RWPE1 (cell line): ENCODE results near the gene RAI14.

Source experiments
- CTCF ChIA-PET: fragments of 350-600 bp; sonication (Branson Sonifier 250); formaldehyde crosslinking; extraction: SDS; loops from one replicate; lab custom pipeline; 2021; lab: Yijun Ruan, JAX
- POLR2A ChIA-PET: fragments of 400-600 bp; formaldehyde crosslinking; extraction: SDS; loops from one replicate; lab custom pipeline; 2020; ENCODE audit warnings: antibody characterized with exemption; ENCODE audit not compliant: low non-redundant PET; lab: Yijun Ruan, JAX
- DNase-seq: peaks from one replicate; pipeline ENCODE4 v3.0.0; 2012; ENCODE audit warnings: low spot score
- H3K27ac ChIP-seq: fragments of 450-650 bp; 2 replicates; pipeline ENCODE4 v1.5.1; 2017
- TF ChIP-seq, protein P1 (sequence below): fragments of 450-650 bp; conservative IDR thresholded peaks from 2 replicates; pipeline ENCODE4 v1.5.1; 2017; ENCODE audit warnings: low read depth, mild to moderate bottlenecking

RAI14 gene

DNA sequence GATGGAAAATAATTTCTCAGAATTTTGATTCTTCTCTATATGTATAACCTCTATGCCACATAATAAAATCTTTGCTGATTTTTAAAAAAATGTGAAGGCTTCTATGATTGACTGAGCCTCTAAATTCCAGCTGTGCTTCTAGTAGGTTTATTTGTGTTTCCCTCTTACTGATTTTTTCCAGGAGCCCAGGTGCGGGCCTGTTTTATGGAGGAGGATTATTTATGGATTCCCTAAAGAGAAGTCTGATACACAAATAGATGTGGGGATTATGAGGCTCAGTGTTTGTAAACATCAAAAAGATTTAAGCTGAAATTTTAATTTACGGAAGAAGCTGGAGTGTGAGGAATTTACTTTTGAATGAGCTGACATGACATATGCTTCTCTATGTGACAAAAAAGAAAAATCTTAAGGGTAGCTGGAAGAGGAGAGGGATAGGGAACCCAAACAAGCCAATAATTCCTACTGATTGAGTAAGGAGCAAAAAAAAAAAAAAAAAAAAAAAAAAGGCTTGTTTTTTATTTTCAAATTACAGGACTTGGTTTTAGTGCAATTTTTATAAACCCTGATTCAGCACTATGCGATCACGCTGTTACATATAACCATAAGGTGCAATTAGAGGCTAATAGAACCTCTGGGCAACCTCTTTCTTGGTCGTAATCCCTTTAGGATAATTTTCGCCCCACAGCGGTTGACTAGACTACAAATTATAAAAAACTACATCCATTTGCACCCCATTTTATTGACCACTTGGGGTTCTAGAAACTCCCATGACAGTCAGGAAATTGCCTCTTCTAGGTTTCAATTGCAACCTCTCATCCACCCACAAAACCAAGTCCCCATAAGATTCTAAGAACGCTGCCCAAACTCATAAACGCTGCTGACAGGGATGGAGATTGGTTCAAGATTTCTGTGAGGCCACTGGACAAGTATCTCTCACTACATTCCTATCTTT, 44.4 kb upstream of the RAI14 start:
- CTCF ChIA-PET, result no interaction called here
- no peak for DNase-seq
- POLR2A ChIA-PET, result no interaction called here
- H3K27ac ChIP-seq, result no peak overlapping the region
- TF ChIP-seq, protein P1, sequence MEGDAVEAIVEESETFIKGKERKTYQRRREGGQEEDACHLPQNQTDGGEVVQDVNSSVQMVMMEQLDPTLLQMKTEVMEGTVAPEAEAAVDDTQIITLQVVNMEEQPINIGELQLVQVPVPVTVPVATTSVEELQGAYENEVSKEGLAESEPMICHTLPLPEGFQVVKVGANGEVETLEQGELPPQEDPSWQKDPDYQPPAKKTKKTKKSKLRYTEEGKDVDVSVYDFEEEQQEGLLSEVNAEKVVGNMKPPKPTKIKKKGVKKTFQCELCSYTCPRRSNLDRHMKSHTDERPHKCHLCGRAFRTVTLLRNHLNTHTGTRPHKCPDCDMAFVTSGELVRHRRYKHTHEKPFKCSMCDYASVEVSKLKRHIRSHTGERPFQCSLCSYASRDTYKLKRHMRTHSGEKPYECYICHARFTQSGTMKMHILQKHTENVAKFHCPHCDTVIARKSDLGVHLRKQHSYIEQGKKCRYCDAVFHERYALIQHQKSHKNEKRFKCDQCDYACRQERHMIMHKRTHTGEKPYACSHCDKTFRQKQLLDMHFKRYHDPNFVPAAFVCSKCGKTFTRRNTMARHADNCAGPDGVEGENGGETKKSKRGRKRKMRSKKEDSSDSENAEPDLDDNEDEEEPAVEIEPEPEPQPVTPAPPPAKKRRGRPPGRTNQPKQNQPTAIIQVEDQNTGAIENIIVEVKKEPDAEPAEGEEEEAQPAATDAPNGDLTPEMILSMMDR, result no peak

DNA sequence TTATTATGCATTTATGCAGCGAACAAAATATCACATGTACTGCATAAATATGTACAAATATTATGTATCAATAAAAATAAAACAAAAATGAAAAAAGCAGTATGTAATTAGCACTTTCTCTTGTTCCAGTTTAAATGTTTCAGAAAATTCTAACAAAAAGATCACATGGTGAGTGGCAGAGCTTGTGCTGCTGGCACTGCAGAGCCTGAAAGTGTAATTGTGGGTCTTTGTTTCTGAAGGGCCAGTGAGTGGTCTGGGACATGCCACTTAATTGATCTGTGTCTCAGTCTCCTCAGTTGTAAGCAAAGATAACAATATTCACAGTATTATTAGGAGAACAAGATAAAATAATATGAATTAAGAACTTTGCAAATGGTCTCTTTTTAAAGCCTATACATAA, 39.5 kb upstream of the RAI14 start:
- DNase-seq, result no peak
- CTCF ChIA-PET, result interaction anchor here (0.7 kb wide), 1 partner anchor 122 kb away, joined by 9 read pairs; no protein-coding TSS in a partner anchor
- POLR2A ChIA-PET, result no interaction called here
- TF ChIP-seq, protein P1, result no peak
- no peak overlapping the region for H3K27ac ChIP-seq

DNA sequence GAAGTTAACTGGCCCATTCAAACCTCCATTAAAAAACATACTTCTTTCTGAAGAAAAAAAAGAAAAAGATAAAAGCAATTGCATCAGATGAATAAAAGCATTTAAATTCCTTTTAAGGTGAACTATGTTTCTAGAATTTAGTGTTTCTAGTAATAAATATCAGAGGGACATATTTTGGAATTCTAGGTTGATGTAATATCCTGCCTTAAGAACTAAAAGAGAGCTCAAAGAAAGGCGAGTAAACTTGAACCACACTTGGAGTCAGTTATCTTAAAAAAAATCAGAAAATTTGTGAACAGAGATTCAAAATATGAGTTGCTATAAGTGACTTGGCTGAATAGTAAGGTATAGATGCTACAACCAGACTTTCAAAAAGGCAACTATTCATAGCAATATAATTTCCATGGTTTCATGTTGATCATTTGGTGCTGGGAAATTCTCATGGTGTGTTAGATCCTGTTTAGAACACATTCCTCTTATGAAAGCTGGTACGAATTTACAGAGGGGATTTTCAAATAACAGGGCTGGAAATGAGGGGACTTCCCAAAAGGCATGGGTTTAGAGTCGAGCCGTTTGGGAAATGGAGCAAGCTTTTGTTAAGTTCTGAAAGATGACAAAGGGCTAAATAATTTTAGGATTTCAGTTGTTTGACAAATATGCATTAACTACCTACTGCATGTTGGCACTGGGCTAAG, 37.6 kb upstream of the RAI14 start:
- TF ChIP-seq, protein P1, result no peak
- ChIA-PET POLR2A (no interaction called here), CTCF (no interaction called here)
- H3K27ac ChIP-seq, result no peak overlapping the region
- DNase-seq, result no peak

DNA sequence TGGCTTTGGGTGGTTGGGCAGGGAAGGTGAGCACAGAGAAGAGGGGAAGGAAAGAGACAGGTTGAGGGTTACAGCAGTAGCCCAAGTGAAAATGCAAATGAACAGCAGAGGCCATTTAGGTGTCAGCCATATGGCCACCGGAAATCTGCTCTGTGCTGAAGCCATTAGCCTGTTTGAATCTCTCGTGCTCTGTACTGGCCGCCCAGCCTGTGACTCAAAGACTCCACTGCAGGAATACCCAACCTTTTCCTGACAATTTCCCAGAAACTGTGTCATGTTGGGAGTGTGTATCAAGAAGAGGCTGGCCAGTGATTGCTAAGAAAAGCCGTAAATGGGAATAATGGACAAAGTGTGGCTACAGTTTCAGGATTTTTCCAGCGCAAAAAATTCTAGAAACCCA, 35.9 kb upstream of the RAI14 start:
- TF ChIP-seq, protein P1, result no peak
- POLR2A ChIA-PET, result no interaction called here
- no peak overlapping the region for H3K27ac ChIP-seq
- no peak for DNase-seq
- CTCF ChIA-PET, result no interaction called here

GRCh38 chr5:34621277-34622097, 34.6 kb upstream of the RAI14 start:
- H3K27ac ChIP-seq, result no peak overlapping the region
- no peak for DNase-seq
- CTCF ChIA-PET, result interaction anchor here (0.5 to 0.7 kb wide), 2 partner anchors 325 to 685 kb away, joined by 3 read pairs; partner anchors contain the start of gene RXFP3
- POLR2A ChIA-PET, result no interaction called here
- TF ChIP-seq, protein P1, result no peak

DNA sequence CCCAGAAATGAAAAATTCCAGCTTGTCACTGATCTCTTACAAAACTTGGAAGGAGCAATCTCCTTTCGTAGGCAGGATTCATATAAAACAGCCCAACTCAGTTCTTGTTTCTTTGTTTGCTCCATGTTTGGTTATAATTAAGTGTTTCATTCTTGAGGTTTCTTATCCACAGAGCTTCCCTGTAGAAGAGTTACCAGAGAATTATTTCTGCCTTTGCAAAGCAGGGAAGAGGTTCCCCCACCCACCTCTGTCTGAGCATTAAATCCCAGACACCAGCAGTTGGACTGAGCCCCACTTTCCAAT, 34.1 kb upstream of the RAI14 start:
- TF ChIP-seq, protein P1, result no peak
- CTCF ChIA-PET, result interaction anchor here (0.5 kb wide), 1 partner anchor 325 kb away, joined by 3 read pairs; no protein-coding TSS in a partner anchor
- no peak overlapping the region for H3K27ac ChIP-seq
- POLR2A ChIA-PET, result interaction anchor here (0.6 kb wide), 1 partner anchor 9 kb away, joined by 10 read pairs; no protein-coding TSS in a partner anchor
- DNase-seq, result no peak
